Lung (tissue), 12 donors: ENCODE data around the gene CAV2. TPM values are rescaled to one million over a fixed set of nuclear protein-coding genes. Genes with fewer than 3 reads are reported as not detected.
A peak's percentile ranks its signal among the peaks of the same experiment; 100 is the strongest.

Experiments used
- ATAC-seq: fragments of 200-7000 bp; cut with Tn5 transposase; one replicate; pipeline ENCODE4 v1.9.1; 2020; ENCODE audit warnings: moderate number of reproducible peaks; ENCODE audit not compliant: insufficient read depth, low FRiP score
- DNase-seq, 3 donors: peaks; one replicate each; pipeline ENCODE4 v3.0.0-alpha.2; 2013 to 2017
- H3K27ac ChIP-seq, 2 donors: one replicate each; pipeline ENCODE4 v1.5.1; 2013; ENCODE audit warnings: mild to moderate bottlenecking in 2 of 2, moderate library complexity in 2 of 2, control low read depth in 1 of 2, inconsistent platforms in 1 of 2, low read depth in 1 of 2, low read length in 1 of 2
- H3K27me3 ChIP-seq, 3 donors: one replicate each; pipeline ENCODE4 v1.5.1; 2013; ENCODE audit warnings: low read length in 2 of 3; ENCODE audit not compliant: control insufficient read depth in 3 of 3, insufficient read depth in 3 of 3
- H3K36me3 ChIP-seq, 4 donors: one replicate each; pipeline ENCODE4 v1.5.1; 2013; ENCODE audit warnings: low read length in 4 of 4, mild to moderate bottlenecking in 1 of 4, moderate library complexity in 1 of 4; ENCODE audit not compliant: control insufficient read depth in 4 of 4, insufficient read depth in 4 of 4
- H3K4me1 ChIP-seq, 5 donors: one replicate each; pipeline ENCODE4 v1.5.1; 2013; ENCODE audit warnings: low read length in 5 of 5, mild to moderate bottlenecking in 2 of 5, moderate library complexity in 1 of 5; ENCODE audit not compliant: control insufficient read depth in 5 of 5, insufficient read depth in 5 of 5
- H3K4me3 ChIP-seq: one replicate; pipeline ENCODE4 v1.5.1; 2013; ENCODE audit warnings: mild to moderate bottlenecking, control low read depth, moderate library complexity
- H3K9ac ChIP-seq, 2 donors: one replicate each; pipeline ENCODE4 v1.5.1; 2013; ENCODE audit warnings: low read length in 2 of 2, control low read depth in 1 of 2; ENCODE audit not compliant: insufficient read depth in 1 of 2
- H3K9me3 ChIP-seq, 4 donors: one replicate each; pipeline ENCODE4 v1.5.1; 2013; ENCODE audit warnings: low read length in 3 of 4, mild to moderate bottlenecking in 1 of 4, moderate library complexity in 1 of 4; ENCODE audit not compliant: control insufficient read depth in 4 of 4, insufficient read depth in 3 of 4
- WGBS, 2 donors: extraction: QIAGEN DNeasy Blood & Tissue Kit; methylation state at CpG; one replicate each; pipeline ENCODE4 v1.1.7; 2013; 5-methylcytosine and 5-hydroxymethylcytosine counted together
- polyA plus RNA-seq, 2 donors: library from polyadenylated mRNA; stranded (reverse); fragments of 200-250 nt; gene quantifications; one replicate each; pipeline ENCODE4 v1.2.1, GENCODE V29; 2013
- total RNA-seq, 2 donors: library from RNA; depleted of rRNA in 1 of 2; stranded (reverse); fragments of >200 nt in 1 of 2; gene quantifications; one replicate each; pipeline ENCODE4 v1.2.1, GENCODE V29; 2014 to 2021
- TF ChIP-seq, protein P1 (sequence below): IDR thresholded peaks from 2 replicates; pipeline ENCODE4 v1.5.1; 2012; ENCODE audit warnings: mild to moderate bottlenecking; ENCODE audit errors: control extremely low read depth, extremely low read depth
- donor health status: control.
- donor health status: control.
- donor health status: Bipolar disorder and iron deficiency.
- donor health status: healthy.
- donor health status: DM: yes; HTN: yes; CAD: no.

CAV2 gene
- total and polyA plus RNA-seq, 4 donors, result 57.9 to 214 (median 106) TPM

DNA sequence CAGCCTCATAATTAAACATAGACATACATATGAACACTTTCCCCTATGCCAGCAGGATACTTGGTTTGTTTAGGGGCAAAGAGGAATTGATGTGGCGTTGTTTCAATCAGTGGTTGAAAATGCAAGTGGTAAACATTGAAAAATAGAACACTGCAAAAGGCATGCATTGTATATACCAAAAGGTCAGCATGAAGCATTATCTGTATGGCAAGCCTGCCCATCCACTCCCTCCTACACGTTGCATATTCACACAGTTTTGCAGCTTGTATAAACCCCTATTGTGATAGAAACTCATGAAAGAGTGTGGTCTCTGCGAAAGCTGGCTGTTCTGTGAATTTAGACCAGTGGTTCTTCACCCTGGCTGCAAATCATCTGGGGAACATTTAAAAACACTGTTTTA lies 42.4 kb downstream of the CAV2 start:
- WGBS, 2 donors, result 60 to 74% methylated on average over 3 of the region's 3 CpGs
- Histone ChIP-seq H3K27ac (peak overlapping the region in 1 of 2 donors; percentile 56), H3K4me1 (peaks cover 2 to 77% (median 7%) of the 10 kb centered on the region in 5 donors)

DNA sequence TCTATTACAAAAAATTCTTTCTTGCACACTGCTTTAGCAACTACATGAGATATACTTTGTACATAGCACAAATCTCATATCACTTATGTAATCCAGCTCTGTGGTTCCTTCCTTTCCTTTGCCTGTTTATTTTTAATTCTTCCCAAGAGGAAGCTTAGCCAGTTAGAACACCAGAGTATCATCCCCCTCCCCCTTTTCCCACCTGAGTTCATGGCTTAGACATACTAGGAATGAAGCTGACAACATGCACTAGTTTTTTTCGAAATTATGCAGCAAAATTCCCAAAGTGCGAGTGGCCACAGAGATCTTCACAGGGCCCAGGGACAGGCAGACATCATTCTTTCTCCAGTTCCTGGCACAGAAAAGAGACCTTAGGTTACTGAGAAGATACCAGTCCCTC lies 43.1 kb downstream of the CAV2 start:
- H3K9me3 ChIP-seq, result peaks cover 0 to 3% (median 0%) of the 10 kb centered on the region in 4 donors
- H3K27ac ChIP-seq, result peak overlapping the region; percentile 45 to 56
- 67 to 81% methylated on average over 2 of the region's 2 CpGs for whole genome bisulfite sequencing, 2 donors
- DNase-seq, result no peak
- no peak overlapping the region for H3K4me3 ChIP-seq
- H3K4me1 ChIP-seq, result peaks cover 2 to 75% (median 7%) of the 10 kb centered on the region in 5 donors
- peaks cover 4 to 44% (median 8%) of the 10 kb centered on the region in 4 donors for H3K36me3 ChIP-seq
- H3K9ac ChIP-seq, result no peak overlapping the region
- H3K27me3 ChIP-seq, result no peaks in the 10 kb centered on the region
- ATAC-seq, result no peak
- TF ChIP-seq, protein P1, sequence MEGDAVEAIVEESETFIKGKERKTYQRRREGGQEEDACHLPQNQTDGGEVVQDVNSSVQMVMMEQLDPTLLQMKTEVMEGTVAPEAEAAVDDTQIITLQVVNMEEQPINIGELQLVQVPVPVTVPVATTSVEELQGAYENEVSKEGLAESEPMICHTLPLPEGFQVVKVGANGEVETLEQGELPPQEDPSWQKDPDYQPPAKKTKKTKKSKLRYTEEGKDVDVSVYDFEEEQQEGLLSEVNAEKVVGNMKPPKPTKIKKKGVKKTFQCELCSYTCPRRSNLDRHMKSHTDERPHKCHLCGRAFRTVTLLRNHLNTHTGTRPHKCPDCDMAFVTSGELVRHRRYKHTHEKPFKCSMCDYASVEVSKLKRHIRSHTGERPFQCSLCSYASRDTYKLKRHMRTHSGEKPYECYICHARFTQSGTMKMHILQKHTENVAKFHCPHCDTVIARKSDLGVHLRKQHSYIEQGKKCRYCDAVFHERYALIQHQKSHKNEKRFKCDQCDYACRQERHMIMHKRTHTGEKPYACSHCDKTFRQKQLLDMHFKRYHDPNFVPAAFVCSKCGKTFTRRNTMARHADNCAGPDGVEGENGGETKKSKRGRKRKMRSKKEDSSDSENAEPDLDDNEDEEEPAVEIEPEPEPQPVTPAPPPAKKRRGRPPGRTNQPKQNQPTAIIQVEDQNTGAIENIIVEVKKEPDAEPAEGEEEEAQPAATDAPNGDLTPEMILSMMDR, result no peak

More for the DNA sequence above, 42.4 kb downstream of the CAV2 start:
- TF ChIP-seq, protein P1, result no peak
- Histone ChIP-seq H3K9ac (no peak overlapping the region), H3K27me3 (no peaks in the 10 kb centered on the region), H3K36me3 (peaks cover 3 to 46% (median 11%) of the 10 kb centered on the region in 4 donors), H3K9me3 (peaks cover 0 to 3% (median 0%) of the 10 kb centered on the region in 4 donors), H3K4me3 (no peak overlapping the region)
- ATAC-seq, result no peak
- DNase-seq, result no peak

DNA sequence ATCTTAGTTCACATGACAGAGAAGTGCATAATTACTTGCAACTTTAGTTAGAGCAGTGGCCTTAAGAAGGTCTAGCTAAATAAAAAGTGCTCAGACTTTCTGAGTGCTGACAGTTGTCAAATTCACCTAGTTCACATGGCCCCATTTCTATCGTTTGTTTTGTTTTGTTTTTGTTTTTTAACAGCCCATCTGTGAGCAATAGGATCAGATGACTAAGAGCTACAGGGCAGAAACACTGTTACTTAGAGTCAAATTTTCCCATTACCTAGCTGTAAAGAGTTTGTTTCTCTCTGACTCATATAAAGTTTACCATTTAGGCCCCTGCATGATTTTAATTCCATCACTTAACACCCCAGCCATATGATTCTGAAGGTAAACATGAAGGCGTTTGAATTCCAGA lies 44.1 kb downstream of the CAV2 start:
- no peak for ATAC-seq
- Histone ChIP-seq H3K4me3 (no peak overlapping the region), H3K9me3 (peaks cover 0 to 3% (median 0%) of the 10 kb centered on the region in 4 donors), H3K9ac (no peak overlapping the region), H3K36me3 (peaks cover 3 to 42% (median 6%) of the 10 kb centered on the region in 4 donors), H3K27ac (peak overlapping the region in 1 of 2 donors; percentile 59), H3K27me3 (no peaks in the 10 kb centered on the region), H3K4me1 (peaks cover 2 to 73% (median 7%) of the 10 kb centered on the region in 5 donors)
- 51 to 68% methylated on average over 2 of the region's 2 CpGs for WGBS, 2 donors
- no peak for DNase-seq
- TF ChIP-seq, protein P1, result no peak

DNA sequence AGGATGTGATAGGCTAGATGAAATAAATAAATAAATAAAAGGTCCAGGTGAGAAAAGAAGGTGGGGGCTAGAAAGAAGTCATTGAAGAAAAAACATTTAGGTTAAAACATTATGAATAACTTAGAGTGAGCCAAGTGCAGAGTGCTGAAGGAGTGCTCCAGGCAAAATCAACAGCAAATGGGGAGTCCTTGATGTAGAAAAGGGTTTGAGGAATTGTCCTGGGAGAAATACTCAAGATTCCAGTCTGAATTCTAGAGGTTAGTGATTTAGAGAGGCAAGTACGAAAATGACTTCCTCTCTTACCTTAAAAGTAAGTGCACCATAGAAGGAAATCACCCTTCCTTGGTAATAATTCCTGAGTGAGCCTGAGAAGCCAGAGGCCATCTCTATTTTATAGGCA lies 44.9 kb downstream of the CAV2 start:
- H3K9ac ChIP-seq, result no peak overlapping the region
- DNase-seq (peak in 1 of 3 donors; percentile 57), ATAC-seq (no peak)
- peak overlapping the region in 1 of 2 donors; percentile 80 for H3K27ac ChIP-seq
- no peaks in the 10 kb centered on the region for H3K9me3 ChIP-seq
- no peak overlapping the region for H3K4me3 ChIP-seq
- H3K4me1 ChIP-seq, result peaks cover 2 to 70% (median 7%) of the 10 kb centered on the region in 5 donors
- peaks cover 0 to 35% (median 3%) of the 10 kb centered on the region in 4 donors for H3K36me3 ChIP-seq
- TF ChIP-seq, protein P1, result no peak
- 41 to 80% methylated on average over 1 of the region's 1 CpG for WGBS, 2 donors
- no peaks in the 10 kb centered on the region for H3K27me3 ChIP-seq
